Right lung (tissue), 5 donors: ENCODE measurements around the gene MROH2A. TPM values are rescaled to one million over a fixed set of nuclear protein-coding genes. Genes with fewer than 3 reads are reported as not detected.

Experiments used
- DNase-seq, 2 donors: peaks; one replicate each; pipeline ENCODE4 v3.0.0-alpha.2; 2013
- polyA plus RNA-seq, 5 donors: library from polyadenylated mRNA; unstranded; fragments of 120-200 nt; gene quantifications; one replicate each; pipeline versions ENCODE4 v1.2.1 to v1.2.3, GENCODE V29; 2013; ENCODE audit warnings: inconsistent platforms in 1 of 5, low replicate concordance in 1 of 5; ENCODE audit not compliant: insufficient read length in 5 of 5, insufficient read depth in 1 of 5

MROH2A gene
- polyA plus RNA-seq, 5 donors, result 0.27 to 1.3 (median 0.55) TPM

DNA sequence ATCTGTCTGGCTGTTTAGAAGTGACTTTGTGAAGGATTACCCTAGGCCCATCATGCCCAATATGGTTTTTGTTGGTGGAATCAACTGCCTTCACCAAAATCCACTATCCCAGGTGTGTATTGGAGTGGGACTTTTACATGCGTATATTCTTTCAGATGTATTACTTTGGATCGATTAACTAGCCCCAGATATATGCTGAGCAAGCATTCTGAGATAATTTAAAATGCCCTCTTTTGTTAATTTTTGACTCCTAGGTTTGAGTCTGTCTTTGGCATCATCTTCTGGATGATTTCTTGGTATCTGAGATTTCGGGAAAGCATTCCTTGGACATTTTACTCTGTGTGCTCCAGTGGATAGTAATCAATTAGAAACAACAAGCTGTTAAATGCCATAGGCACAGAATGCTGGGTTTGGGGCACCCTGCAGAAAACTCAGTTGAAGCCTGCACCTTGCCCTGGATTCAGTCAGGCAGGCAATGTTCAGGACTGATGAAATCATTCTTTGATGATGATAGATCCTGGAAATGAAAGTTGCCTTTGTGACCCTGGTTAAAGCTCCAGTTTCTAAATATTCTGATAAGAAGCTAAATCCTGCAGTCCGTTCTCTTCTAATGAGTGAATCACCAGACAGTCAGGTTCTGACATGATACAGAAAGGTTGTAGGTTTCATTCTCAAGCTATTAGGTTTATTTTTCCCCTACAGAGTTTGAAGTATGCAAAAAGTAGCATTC, 16.9 kb upstream of the MROH2A start:
- DNase-seq, result no peak

DNA sequence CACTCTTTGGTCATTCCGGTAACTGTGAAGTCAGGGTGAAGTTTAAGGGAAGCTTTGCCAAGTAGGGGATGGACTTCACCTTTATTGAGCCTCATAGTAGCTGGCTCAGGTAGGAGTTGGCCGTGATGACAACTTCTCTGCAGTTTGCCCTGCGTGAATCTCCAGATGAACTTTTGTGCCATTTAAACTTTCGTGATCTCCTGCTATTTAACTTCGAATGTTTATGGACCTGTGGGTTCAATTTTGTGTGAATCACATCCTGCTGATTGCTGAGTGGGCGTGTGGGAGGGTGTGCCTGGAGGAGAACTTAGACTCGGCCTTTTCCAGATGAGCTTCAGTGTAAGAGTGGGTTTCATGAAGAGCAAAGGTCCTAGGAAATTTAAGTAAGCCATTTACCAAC, 13.9 kb upstream of the MROH2A start:
- no peak for DNase-seq

DNA sequence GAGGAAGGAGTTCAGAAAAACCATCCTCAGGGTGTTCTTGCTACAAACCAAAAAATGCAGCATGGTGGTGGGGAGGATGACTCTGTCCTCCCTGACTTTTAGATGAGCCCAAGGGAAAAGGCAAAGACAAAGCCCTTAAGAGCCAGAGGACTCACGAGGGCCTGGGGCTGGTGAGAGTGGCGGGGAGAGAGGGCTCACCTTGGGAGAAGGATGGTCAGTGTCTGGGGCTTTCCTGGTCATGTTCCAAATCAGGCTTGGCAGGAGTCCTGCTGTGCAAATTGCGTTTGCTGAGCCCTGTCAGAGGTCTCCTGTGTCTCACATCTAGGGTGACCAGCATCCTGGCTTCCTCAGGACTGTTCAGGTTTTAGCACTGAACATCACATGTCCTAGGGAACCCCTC, 13.4 kb upstream of the MROH2A start:
- DNase-seq, result no peak

DNA sequence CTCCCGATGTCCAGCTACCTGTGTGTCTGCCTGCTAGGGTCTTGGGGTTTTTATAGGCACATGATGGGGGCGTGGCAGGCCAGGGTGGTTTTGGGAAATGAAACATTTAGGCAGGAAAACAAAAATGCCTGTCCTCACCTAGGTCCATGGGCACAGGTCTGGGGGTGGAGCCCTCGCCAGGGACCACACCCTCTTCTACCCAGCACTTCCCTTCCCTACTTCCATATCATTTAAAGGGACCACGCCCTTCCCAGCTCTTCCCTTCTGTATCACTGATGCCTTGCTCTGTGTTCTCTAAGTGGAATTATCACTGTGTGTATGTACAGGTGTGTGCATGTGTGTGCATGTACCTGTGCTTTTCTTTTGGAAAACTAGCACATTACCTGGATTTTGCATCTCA, 11.7 kb upstream of the MROH2A start:
- DNase-seq, result no peak

DNA sequence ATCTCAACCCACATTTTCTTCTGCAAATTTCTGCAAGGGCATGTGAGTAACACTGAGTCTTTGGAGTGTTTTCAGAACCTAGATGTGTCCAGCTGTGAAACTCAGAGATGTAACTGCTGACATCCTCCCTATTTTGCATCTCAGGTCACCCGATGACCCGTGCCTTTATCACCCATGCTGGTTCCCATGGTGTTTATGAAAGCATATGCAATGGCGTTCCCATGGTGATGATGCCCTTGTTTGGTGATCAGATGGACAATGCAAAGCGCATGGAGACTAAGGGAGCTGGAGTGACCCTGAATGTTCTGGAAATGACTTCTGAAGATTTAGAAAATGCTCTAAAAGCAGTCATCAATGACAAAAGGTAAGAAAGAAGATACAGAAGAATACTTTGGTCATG, 10.1 kb upstream of the MROH2A start:
- DNase-seq, result no peak

DNA sequence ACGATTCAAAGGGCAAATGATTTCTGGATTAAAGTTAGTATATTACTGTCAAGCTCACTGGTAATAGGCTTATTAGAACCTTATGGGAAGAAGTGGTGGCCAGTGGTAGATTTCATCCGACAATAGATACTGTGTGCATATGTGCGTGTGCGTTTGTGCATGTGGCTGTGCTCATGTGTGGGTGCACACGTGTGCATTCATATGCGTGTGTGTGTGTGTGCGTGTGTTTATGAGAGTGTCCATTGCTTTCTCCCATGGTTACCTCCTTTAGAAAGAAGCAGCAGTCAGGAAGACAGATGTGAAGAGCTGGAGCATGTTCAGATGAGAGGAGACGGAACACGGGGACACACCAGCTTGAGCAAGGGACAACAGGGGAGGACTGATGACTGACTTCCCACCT, 8.9 kb upstream of the MROH2A start:
- DNase-seq, result no peak

DNA sequence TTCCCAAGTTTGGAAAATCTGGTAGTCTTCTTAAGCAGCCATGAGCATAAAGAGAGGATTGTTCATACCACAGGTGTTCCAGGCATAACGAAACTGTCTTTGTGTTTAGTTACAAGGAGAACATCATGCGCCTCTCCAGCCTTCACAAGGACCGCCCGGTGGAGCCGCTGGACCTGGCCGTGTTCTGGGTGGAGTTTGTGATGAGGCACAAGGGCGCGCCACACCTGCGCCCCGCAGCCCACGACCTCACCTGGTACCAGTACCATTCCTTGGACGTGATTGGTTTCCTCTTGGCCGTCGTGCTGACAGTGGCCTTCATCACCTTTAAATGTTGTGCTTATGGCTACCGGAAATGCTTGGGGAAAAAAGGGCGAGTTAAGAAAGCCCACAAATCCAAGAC, 6.0 kb upstream of the MROH2A start:
- no peak for DNase-seq

DNA sequence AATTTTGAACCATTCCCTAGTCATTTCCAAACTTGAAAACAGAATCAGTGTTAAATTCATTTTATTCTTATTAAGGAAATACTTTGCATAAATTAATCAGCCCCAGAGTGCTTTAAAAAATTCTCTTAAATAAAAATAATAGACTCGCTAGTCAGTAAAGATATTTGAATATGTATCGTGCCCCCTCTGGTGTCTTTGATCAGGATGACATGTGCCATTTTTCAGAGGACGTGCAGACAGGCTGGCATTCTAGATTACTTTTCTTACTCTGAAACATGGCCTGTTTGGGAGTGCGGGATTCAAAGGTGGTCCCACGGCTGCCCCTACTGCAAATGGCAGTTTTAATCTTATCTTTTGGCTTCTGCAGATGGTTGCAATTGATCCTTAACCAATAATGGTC, 5.5 kb upstream of the MROH2A start:
- DNase-seq, result no peak

DNA sequence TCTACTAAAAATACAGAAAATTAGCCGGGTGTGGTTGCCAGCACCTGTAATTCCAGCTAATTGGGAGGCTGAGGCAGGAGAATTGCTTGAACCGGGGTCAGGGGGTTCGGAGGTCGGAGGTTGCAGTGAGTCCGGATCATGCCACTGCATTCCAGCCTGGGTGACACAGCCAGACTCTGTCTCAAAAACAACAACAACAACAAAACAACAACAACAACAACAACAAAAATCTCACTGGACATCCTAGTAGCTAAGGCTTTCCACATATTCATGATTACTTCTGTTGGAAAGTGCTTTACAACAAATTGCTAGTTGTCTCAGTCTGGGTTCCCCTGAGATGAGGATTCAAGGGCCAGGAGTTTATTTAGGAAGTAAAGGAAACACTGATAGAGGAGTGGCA, 4.3 kb upstream of the MROH2A start:
- no peak for DNase-seq

DNA sequence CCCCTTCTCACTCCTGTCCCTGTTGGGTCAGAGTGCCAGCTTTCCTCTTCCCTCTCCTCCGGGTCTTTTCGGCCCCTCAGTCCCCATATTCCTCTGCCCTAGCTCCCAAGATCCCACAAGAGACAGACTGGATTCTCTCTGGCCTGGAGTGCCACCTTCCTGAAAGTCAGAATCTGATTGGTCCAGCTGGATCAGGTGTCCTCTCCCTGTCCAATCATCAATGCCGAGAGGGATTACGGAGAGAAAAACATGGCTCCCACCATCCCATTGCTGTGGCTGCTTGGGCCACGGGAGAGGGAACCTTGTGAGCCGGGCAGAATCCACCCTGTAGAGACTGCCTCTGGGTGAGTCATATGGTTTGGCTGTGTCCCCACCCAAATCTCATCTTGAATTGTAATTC, 2.7 kb upstream of the MROH2A start:
- DNase-seq, result no peak

DNA sequence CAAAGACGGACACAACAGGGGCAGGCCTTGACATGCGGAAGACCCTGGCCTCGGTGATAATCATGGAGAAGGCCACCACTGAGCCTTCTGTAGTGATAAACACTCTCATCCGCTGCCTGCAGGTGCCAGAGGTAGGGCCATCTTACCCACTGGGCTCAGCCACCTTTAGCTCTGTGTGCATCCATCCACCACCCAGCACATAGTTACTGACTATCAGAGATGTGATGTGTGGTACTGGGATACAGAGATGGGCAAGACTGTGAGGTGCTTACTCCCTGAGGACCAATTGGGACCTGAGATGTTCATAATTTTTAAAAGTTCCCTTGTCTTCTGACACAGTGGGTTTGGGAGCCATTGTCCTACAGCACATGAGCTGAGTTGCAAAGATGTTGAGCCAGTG, 1.6 kb downstream of the MROH2A start:
- DNase-seq, result no peak

DNA sequence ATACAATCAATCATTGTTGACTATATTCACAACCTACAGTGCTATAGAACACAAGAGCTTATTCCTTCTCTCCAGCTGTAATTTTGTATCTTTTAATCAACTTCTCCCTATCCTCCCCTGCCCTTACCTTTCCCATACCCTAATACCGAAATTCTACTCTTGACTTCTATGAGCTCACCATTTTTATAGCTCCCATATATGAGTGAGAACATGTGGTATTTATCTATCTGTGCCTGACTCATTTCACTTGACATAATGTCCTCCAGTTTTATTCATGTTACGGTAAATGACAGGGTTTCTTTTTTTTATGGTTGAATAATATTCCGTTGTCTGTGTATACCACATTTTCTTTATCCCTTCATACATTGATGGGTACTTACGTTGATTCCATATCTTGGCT, 2.6 kb downstream of the MROH2A start:
- DNase-seq, result no peak

DNA sequence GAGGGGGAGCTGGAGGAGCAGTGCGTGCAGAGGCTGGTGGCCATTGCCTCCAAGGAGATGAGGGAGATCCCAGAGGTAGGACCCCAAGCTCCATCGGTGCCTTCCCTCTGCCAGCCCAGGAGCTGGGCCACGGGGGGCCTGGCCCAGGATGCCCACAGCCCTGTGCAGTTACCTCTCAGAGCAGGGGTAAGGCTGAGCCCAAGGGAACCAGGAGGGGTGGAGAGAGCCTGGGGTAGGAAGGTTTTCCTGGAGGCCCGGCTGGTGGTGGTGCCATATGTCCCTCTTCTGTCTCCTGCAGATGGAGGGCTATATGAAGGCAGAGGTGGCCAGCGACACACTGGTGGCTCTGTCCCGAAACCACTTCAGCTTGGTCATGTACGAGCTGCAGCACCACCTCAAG, 11.4 kb downstream of the MROH2A start:
- DNase-seq, result no peak

DNA sequence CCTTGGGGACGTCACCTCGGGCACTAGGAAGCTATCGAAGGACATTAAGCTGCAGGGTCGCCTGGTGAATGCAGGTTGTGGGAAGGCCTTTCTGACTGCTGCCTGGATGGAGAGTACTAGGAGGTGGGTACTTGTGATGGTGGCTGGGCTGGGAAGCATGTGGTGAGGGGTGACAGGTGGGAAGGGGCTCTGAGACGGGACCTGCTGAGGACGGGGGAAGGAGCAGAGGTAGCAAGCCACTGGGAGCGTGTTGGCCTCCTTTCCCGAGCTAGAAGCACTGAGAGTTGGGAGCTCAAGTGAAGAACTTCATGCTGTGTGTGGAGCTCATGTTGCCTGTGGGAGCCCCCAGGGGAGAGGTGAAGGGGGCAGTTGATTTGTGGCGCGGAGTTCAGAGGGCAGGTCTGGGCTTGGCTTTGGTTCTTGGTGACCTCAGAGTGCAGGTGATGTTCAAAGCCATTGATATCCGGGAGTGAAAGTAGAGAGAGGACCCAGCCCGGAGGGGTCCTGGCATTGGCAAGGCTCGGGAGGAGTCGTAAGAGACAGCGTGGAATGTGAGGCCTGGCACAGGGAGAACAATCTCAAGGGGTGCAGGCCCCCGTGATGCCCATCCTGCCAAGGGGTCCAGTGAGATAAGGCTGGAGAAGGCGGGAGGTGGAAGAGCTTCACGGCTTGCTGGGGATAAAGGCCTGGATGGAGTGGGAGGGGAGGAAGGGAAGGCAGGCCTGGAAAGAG, 13.2 kb downstream of the MROH2A start:
- DNase-seq, result no peak

DNA sequence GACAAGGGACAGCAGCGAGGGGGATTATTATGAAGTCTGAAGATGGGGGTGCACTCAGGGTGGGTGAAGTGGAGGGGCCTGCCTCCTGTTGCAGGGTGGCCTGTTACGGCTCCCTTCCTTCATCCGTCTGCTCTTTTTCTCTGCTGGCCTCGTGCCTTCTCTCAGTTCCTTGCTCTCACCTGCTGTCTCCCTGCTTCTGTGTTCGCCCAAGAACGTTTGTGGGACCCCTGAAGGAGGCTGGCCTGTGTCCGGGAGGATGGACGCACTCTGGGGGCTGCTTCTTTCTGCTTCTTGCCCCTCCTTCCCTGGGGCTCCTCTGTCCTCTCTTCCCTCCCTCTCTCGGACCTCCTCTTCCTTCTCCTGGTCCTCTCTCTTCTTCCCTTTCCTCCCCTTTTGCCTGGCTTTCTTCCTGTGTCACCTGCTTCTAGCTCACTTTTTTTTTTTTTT, 13.8 kb downstream of the MROH2A start:
- no peak for DNase-seq

DNA sequence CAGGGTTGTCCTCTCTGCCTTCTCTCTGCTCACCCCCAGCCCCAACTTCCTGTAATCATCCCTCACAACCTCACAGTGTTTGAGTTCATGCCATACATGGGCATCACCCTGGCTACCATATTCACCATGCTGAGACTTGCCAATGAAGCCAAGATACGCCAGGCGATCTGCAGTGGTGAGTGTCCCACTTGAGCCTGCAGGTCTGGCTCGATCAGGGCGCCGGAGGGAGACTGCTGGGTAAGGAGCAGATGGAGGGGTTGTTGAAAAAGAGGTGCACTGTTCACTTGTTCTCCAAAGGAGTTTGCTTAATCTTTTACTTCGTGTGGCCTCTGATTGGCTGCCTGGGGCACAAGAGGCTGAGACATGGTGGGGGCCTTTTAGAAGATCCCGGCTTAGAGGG, 14.6 kb downstream of the MROH2A start:
- no peak for DNase-seq

DNA sequence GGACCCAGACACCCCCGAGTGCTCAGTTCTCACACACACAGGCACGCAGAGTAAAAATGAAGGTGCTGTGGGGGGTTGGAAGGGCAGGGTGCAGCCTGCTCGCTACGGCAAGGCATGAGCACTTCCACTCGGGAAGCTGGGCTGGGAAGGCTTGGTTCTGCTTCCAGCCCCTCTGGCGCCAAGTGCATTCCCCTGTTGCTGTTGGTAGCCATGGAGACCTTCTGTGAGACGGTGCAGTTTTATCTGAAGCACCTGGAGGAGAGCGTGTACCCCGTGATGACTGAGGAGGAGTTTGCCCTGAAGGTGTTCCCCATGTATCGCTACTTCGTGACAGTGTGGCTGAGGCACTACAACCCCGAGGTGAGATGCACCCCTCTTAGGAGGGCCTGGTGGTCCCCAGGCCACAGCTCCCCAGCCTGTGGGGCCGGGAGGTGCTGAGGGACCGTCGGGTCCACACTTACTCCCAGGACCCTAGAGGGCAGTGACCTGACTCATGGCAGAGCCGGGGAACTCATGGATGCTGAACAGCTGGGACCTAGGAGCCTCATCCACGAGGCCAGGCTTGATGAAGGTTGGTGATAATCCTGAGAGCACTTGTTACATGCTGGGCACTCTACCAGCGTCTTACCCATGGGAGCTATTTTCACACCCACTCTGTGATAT, 15.5 kb downstream of the MROH2A start:
- peak; percentile 25 to 26 for DNase-seq

DNA sequence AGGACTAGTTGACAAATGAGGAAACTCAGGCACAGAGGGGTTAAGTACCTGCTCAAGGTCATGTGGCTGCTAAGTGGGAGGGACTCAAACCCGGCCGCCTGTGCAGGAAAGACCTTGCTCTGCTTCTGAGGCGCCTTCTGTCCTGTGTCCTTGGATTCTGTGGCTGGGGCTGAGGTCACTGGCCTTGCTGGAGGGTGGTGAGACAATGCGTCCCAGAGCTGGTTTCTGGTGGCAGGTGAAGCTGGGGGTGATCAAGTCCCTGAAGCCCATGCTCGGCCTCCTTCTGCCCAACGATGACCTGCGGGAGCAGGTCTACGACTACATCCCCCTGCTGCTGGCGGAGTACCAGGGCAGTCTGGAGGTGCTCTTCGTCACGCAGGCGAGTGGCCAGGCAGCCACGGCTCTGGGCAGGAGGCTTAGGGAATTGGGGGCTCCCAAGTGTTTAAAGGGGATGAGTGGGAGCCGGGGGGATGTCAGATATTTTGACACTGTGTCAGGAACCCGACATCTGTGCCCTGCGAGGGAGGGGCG, 16.1 kb downstream of the MROH2A start:
- DNase-seq, result no peak

DNA sequence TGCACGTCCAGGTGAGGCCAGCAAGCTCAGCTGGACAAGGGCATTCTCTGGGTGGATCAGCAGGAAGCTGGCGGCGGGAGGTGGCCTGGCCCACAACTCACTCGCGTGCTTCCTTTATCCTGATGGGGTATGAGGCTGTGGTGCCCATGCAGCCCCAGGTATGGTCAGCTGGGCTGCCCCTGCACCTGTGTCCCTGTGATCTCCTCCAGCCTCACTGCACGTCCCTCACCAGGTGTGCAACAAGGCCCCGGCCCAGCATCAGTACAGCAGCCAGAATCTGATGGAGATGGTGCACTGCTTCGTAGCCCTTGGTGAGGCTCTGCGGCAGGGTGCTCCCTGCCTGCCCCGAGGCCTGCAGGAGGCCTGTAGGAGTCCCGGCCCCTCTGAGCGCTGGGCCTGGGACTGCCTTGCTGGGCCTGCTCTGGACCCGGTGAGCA, 17.6 kb downstream of the MROH2A start:
- DNase-seq, result no peak

DNA sequence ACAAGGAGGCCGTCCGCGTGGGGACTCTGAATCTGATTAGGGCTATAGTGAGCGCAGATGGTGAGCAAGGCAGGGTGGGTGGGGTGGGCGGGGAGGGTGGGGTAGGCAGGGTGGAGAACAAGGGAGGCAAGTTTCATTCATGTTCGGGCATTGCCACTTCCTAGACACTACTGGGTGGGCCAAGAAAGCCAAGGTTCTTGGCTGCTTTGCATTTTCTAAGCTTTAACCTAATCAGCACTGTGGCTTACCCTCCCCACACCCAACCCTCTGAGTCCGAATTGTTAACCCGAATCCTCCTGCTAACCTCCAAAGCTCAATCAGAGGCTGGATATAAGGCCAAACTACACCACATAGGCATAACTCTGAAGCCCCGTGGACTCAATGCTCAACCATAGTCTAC, 18.1 kb downstream of the MROH2A start:
- DNase-seq, result no peak

DNA sequence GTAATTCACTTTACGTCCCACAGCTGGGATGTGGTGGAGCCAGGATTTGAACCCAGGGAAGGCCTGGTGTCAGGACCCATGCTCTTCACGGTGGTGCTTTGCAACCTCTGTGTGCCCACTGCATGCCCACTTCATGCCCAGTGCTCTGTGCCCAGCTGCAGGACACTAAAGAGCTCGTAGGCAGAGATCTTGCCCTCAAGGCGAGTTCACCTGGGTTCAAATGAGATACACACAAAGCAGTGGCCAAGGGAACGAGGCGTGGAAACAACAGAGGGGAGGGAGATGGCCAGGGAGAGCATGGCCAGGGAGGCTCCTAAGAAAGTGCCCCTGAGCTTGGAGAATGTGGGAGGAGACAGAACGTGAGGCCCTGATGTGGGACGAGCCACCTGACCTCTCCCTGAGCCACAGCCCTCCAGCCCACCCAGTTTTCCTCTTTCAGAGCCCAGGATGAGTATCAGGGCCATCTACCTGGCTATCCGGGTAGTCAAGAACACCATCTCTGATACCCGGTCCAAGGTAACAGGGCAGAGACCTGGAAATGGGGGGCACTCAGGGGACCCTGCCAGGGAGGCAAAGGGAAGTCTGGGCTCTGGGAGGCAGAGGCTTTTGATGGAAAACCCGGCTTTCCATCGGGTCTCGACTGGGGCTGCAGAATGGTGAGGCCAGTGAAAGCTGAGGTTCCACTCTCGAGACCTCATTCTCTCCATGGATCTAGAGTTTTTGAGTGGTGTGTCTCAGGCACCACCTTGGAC, 20.4 kb downstream of the MROH2A start:
- no peak for DNase-seq

DNA sequence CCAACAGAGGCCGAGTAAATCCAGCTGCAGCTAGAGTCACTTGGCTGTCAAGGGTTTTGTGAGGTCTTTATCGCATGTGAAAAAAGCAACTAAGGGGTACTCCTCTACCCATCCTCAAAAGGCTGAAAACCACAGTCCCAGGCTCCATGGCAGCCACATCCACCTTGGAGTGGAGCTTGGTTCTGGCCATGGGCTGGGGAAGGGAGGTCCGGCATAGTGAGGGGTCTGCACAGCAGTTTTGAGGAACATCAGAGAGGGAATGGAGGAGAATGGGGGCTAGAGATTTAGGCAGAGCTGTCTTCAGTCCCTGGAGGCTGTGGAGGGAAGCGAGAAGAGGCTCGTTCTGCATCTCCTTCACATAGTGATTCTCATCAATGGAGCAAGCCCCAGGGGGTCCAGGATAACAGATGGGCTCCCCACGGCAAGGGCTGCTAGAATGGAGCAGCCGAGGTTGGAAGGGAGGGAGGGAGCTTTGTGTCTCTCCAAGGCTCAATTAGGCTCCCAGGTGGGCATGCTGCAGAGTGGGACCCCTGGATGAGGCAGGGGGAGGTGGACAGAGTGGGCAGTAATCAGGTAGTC, 21.0 kb downstream of the MROH2A start:
- no peak for DNase-seq
